SK-N-SH treated with all-trans-retinoic acid at 6 μM for 48 hours (cell line): Measurements from ENCODE around the gene PDK3.

Experiments
- ATAC-seq: fragments of 200-7000 bp; cut with Tn5 transposase; 3 replicates; pipeline ENCODE4 v1.9.1; 2020; ENCODE audit warnings: mild to moderate bottlenecking, moderate library complexity
- ARNTL ChIP-seq: fragments of 450-650 bp; formaldehyde crosslinking; IDR thresholded peaks from 2 replicates; pipeline ENCODE4 v1.5.0; 2020; ENCODE audit warnings: low read depth, mild to moderate bottlenecking, moderate library complexity, borderline replicate concordance
- BACH2 ChIP-seq: fragments of 250-450 bp; sonication (Bioruptor Pico); IDR thresholded peaks from 2 replicates; pipeline ENCODE4 v1.9.0; 2021; ENCODE audit warnings: mild to moderate bottlenecking, borderline replicate concordance
- CSDC2 ChIP-seq: fragments of 250-450 bp; sonication (Bioruptor Pico); IDR thresholded peaks from 2 replicates; pipeline ENCODE4 v1.5.0; 2020; ENCODE audit warnings: mild to moderate bottlenecking, moderate library complexity
- GLIS3 ChIP-seq: fragments of 250-450 bp; sonication (Bioruptor Pico); IDR thresholded peaks from 2 replicates; pipeline ENCODE4 v1.5.0; 2020; ENCODE audit warnings: mild to moderate bottlenecking, moderate library complexity
- ISL1 ChIP-seq: fragments of 250-450 bp; sonication (Bioruptor Pico); IDR thresholded peaks from 2 replicates; pipeline ENCODE4 v2.1.2; 2022; ENCODE audit warnings: mild to moderate bottlenecking, moderate library complexity
- OSR1 ChIP-seq: fragments of 250-450 bp; sonication (Bioruptor Pico); IDR thresholded peaks from 2 replicates; pipeline ENCODE4 v1.8.0; 2022; ENCODE audit warnings: moderate library complexity, mild to moderate bottlenecking, inconsistent platforms
- SNAI2 ChIP-seq: fragments of 250-450 bp; sonication (Bioruptor Pico); IDR thresholded peaks from 2 replicates; pipeline ENCODE4 v1.5.0; 2020; ENCODE audit warnings: mild to moderate bottlenecking, moderate library complexity
- TCF4 ChIP-seq: fragments of 250-450 bp; sonication (Bioruptor Pico); IDR thresholded peaks from 2 replicates; pipeline ENCODE4 v1.8.0; 2021; ENCODE audit warnings: mild to moderate bottlenecking, moderate library complexity, borderline replicate concordance
- ZC3H10 ChIP-seq: fragments of 250-450 bp; sonication (Bioruptor Pico); IDR thresholded peaks from 2 replicates; pipeline ENCODE4 v1.5.1; 2021; ENCODE audit warnings: mild to moderate bottlenecking, moderate library complexity
- ZFP3 ChIP-seq: fragments of 250-450 bp; sonication (Bioruptor Pico); IDR thresholded peaks from 2 replicates; pipeline ENCODE4 v1.5.0; 2020; ENCODE audit warnings: mild to moderate bottlenecking, moderate library complexity
- ZFP30 ChIP-seq: fragments of 450-650 bp; formaldehyde crosslinking; IDR thresholded peaks from 2 replicates; pipeline ENCODE4 v1.5.0; 2022; ENCODE audit warnings: mild to moderate bottlenecking, moderate library complexity
- ZNF8 ChIP-seq: fragments of 450-650 bp; formaldehyde crosslinking; IDR thresholded peaks from 2 replicates; pipeline ENCODE4 v1.5.0; 2020; ENCODE audit warnings: mild to moderate bottlenecking, moderate library complexity
- TF ChIP-seq, protein P1 (sequence below): fragments of 250-450 bp; sonication (Bioruptor Pico); IDR thresholded peaks from 2 replicates; pipeline ENCODE4 v1.5.1; 2021; ENCODE audit warnings: mild to moderate bottlenecking, moderate library complexity
- TF ChIP-seq, protein P2 (sequence below): fragments of 250-450 bp; sonication (Bioruptor Pico); IDR thresholded peaks from 2 replicates; pipeline ENCODE4 v1.8.0; 2021; ENCODE audit warnings: low read depth, mild to moderate bottlenecking, moderate library complexity, borderline replicate concordance
- TF ChIP-seq, protein P3 (sequence below): fragments of 250-450 bp; sonication (Bioruptor Pico); IDR thresholded peaks from 2 replicates; pipeline ENCODE4 v1.8.0; 2020; ENCODE audit warnings: mild to moderate bottlenecking, moderate library complexity, borderline replicate concordance
- TF ChIP-seq, protein P4 (sequence below): fragments of 250-450 bp; sonication (Bioruptor Pico); IDR thresholded peaks from 2 replicates; pipeline ENCODE4 v1.5.0; 2020; ENCODE audit warnings: mild to moderate bottlenecking, moderate library complexity
- TF ChIP-seq, protein P5 (sequence below): fragments of 250-450 bp; sonication (Bioruptor Pico); IDR thresholded peaks from 2 replicates; pipeline ENCODE4 v1.5.1; 2020; ENCODE audit warnings: low read depth, mild to moderate bottlenecking, moderate library complexity

Gene PDK3

DNA sequence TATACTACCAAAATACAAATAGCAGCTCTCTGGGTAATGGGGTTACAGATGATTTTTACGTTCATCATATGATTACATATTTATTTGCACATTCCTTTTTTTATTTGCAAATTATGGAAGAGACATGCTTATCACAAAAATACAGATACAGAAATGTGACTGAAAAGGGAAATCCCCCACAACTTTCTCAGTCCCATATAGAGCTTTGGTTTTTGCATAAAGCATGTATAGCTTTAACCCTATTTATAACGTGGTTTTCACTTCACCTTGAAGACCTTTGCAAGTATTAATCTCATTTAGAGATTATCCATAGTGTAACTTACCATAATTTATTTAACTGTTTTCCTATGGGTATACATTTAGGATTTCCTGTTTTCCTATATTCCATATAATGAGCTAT, 55.4 kb downstream of the PDK3 start:
- ATAC-seq, result no peak
- TF ChIP-seq, protein P1, sequence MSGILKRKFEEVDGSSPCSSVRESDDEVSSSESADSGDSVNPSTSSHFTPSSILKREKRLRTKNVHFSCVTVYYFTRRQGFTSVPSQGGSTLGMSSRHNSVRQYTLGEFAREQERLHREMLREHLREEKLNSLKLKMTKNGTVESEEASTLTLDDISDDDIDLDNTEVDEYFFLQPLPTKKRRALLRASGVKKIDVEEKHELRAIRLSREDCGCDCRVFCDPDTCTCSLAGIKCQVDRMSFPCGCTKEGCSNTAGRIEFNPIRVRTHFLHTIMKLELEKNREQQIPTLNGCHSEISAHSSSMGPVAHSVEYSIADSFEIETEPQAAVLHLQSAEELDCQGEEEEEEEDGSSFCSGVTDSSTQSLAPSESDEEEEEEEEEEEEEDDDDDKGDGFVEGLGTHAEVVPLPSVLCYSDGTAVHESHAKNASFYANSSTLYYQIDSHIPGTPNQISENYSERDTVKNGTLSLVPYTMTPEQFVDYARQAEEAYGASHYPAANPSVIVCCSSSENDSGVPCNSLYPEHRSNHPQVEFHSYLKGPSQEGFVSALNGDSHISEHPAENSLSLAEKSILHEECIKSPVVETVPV (CRISPR knock-in tag), result no peak
- TF ChIP-seq TCF4 (CRISPR knock-in tag), result no peak
- no peak for TF ChIP-seq ISL1 (CRISPR knock-in tag)
- no peak for TF ChIP-seq SNAI2 (CRISPR knock-in tag)
- TF ChIP-seq, protein P2, sequence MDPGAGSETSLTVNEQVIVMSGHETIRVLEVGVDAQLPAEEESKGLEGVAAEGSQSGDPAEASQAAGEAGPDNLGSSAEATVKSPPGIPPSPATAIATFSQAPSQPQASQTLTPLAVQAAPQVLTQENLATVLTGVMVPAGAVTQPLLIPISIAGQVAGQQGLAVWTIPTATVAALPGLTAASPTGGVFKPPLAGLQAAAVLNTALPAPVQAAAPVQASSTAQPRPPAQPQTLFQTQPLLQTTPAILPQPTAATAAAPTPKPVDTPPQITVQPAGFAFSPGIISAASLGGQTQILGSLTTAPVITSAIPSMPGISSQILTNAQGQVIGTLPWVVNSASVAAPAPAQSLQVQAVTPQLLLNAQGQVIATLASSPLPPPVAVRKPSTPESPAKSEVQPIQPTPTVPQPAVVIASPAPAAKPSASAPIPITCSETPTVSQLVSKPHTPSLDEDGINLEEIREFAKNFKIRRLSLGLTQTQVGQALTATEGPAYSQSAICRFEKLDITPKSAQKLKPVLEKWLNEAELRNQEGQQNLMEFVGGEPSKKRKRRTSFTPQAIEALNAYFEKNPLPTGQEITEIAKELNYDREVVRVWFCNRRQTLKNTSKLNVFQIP (CRISPR knock-in tag), result no peak
- TF ChIP-seq ZFP30 (CRISPR knock-in tag), result no peak
- no peak for TF ChIP-seq ZC3H10 (CRISPR knock-in tag)
- TF ChIP-seq, all 23 proteins: peak for 0

DNA sequence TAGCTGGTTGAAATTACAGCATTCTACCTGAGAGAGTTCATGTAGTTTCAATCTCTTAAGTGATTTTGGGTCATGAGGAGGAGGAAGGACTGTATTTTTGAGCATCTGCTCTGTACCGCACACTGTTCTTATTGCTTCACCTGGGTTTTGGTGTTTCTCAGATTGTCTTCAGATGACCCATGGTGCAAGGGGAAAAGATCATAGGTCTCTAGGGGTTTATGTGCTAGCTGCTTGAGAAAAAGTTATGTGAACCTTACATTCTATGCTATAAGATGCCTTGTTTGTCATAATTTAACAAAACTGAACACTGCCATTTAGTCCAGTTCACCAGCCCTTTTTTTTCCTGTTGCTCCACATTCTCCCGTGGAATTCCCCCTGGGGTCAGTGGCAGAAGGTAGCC, 60.4 kb downstream of the PDK3 start:
- ATAC-seq, result no peak
- no peak for TF ChIP-seq ARNTL
- TF ChIP-seq, protein P1 (CRISPR knock-in tag), result no peak
- TF ChIP-seq SNAI2 (CRISPR knock-in tag), result no peak
- TF ChIP-seq, protein P3, sequence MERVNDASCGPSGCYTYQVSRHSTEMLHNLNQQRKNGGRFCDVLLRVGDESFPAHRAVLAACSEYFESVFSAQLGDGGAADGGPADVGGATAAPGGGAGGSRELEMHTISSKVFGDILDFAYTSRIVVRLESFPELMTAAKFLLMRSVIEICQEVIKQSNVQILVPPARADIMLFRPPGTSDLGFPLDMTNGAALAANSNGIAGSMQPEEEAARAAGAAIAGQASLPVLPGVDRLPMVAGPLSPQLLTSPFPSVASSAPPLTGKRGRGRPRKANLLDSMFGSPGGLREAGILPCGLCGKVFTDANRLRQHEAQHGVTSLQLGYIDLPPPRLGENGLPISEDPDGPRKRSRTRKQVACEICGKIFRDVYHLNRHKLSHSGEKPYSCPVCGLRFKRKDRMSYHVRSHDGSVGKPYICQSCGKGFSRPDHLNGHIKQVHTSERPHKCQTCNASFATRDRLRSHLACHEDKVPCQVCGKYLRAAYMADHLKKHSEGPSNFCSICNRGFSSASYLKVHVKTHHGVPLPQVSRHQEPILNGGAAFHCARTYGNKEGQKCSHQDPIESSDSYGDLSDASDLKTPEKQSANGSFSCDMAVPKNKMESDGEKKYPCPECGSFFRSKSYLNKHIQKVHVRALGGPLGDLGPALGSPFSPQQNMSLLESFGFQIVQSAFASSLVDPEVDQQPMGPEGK (CRISPR knock-in tag), result no peak
- TF ChIP-seq, protein P4, sequence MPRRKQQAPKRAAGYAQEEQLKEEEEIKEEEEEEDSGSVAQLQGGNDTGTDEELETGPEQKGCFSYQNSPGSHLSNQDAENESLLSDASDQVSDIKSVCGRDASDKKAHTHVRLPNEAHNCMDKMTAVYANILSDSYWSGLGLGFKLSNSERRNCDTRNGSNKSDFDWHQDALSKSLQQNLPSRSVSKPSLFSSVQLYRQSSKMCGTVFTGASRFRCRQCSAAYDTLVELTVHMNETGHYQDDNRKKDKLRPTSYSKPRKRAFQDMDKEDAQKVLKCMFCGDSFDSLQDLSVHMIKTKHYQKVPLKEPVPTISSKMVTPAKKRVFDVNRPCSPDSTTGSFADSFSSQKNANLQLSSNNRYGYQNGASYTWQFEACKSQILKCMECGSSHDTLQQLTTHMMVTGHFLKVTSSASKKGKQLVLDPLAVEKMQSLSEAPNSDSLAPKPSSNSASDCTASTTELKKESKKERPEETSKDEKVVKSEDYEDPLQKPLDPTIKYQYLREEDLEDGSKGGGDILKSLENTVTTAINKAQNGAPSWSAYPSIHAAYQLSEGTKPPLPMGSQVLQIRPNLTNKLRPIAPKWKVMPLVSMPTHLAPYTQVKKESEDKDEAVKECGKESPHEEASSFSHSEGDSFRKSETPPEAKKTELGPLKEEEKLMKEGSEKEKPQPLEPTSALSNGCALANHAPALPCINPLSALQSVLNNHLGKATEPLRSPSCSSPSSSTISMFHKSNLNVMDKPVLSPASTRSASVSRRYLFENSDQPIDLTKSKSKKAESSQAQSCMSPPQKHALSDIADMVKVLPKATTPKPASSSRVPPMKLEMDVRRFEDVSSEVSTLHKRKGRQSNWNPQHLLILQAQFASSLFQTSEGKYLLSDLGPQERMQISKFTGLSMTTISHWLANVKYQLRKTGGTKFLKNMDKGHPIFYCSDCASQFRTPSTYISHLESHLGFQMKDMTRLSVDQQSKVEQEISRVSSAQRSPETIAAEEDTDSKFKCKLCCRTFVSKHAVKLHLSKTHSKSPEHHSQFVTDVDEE, result no peak
- no peak for TF ChIP-seq ZC3H10 (CRISPR knock-in tag)
- TF ChIP-seq, protein P2 (CRISPR knock-in tag), result no peak
- no peak for TF ChIP-seq BACH2 (CRISPR knock-in tag)
- TF ChIP-seq ZNF8 (CRISPR knock-in tag), result no peak

DNA sequence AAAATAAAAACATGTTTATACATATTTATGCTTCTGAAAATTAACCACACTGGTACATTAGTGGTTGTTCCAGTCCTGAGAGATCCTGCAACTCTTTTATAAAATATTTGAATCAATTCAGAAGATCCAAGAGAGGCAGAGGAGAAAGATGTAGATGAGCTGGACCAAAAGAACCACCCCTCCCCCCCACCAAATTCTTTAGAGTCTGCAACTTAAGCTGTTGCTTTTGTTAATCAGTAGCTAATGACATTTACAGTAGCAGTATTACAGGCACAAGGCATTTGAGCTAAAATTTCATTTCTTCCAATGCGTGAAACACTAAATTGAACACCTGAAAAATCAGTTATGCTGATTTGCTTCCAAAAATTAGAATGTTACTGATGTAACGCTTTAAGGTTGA, 61.5 kb downstream of the PDK3 start:
- TF ChIP-seq ZNF8 (CRISPR knock-in tag), result no peak
- no peak for TF ChIP-seq ZFP3 (CRISPR knock-in tag)
- no peak for TF ChIP-seq TCF4 (CRISPR knock-in tag)
- TF ChIP-seq OSR1 (CRISPR knock-in tag), result no peak
- TF ChIP-seq, protein P1 (CRISPR knock-in tag), result no peak
- TF ChIP-seq CSDC2, result no peak
- TF ChIP-seq, protein P2 (CRISPR knock-in tag), result no peak
- TF ChIP-seq, protein P3 (CRISPR knock-in tag), result no peak
- no peak for TF ChIP-seq GLIS3 (CRISPR knock-in tag)
- TF ChIP-seq, protein P5, sequence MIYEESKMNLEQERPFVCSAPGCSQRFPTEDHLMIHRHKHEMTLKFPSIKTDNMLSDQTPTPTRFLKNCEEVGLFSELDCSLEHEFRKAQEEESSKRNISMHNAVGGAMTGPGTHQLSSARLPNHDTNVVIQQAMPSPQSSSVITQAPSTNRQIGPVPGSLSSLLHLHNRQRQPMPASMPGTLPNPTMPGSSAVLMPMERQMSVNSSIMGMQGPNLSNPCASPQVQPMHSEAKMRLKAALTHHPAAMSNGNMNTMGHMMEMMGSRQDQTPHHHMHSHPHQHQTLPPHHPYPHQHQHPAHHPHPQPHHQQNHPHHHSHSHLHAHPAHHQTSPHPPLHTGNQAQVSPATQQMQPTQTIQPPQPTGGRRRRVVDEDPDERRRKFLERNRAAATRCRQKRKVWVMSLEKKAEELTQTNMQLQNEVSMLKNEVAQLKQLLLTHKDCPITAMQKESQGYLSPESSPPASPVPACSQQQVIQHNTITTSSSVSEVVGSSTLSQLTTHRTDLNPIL (CRISPR knock-in tag), result no peak
- ATAC-seq, result no peak
